Type B pancreatic cell (in vitro differentiated cells): ENCODE results near the gene FAM131A. TPM values are rescaled to one million over a fixed set of nuclear protein-coding genes. Genes with fewer than 3 reads are reported as not detected.

ENCODE experiments used
- DNase-seq: peaks from one replicate; pipeline ENCODE4 v3.0.0; 2021; ENCODE audit warnings: mixed read lengths; ENCODE audit not compliant: unreplicated experiment; ENCODE audit errors: extremely low spot score
- H3K27ac Mint-ChIP-seq: 2 replicates; pipeline ENCODE4 v1.8.0; 2021; ENCODE audit warnings: mild to moderate bottlenecking, mixed read lengths
- H3K27me3 Mint-ChIP-seq: 2 replicates; pipeline ENCODE4 v1.8.0; 2021; ENCODE audit warnings: mixed read lengths
- H3K36me3 Mint-ChIP-seq: 2 replicates; pipeline ENCODE4 v1.8.0; 2021; ENCODE audit warnings: mixed read lengths
- H3K4me1 Mint-ChIP-seq: one replicate; pipeline ENCODE4 v1.8.0; 2021; ENCODE audit warnings: mixed read lengths; ENCODE audit not compliant: unreplicated experiment
- H3K4me3 Mint-ChIP-seq: 2 replicates; pipeline ENCODE4 v1.8.0; 2021; ENCODE audit warnings: mild to moderate bottlenecking, mixed read lengths
- H3K9me3 Mint-ChIP-seq: 2 replicates; pipeline ENCODE4 v1.8.0; 2021; ENCODE audit warnings: mixed read lengths
- total RNA-seq: library from RNA; stranded (reverse); gene quantifications from 2 replicates; pipeline ENCODE4 v1.2.1, GENCODE V29; 2021; ENCODE audit warnings: low replicate concordance
- TF ChIP-seq, protein P1 (sequence below): fragments of 200-600 bp; sonication (generic); conservative IDR thresholded peaks from 2 replicates; pipeline ENCODE4 v1.5.0; 2021; ENCODE audit warnings: antibody characterized with exemption, mild to moderate bottlenecking

FAM131A gene
- total RNA-seq, 1 donor from 2014 or later: 18.3 TPM

DNA sequence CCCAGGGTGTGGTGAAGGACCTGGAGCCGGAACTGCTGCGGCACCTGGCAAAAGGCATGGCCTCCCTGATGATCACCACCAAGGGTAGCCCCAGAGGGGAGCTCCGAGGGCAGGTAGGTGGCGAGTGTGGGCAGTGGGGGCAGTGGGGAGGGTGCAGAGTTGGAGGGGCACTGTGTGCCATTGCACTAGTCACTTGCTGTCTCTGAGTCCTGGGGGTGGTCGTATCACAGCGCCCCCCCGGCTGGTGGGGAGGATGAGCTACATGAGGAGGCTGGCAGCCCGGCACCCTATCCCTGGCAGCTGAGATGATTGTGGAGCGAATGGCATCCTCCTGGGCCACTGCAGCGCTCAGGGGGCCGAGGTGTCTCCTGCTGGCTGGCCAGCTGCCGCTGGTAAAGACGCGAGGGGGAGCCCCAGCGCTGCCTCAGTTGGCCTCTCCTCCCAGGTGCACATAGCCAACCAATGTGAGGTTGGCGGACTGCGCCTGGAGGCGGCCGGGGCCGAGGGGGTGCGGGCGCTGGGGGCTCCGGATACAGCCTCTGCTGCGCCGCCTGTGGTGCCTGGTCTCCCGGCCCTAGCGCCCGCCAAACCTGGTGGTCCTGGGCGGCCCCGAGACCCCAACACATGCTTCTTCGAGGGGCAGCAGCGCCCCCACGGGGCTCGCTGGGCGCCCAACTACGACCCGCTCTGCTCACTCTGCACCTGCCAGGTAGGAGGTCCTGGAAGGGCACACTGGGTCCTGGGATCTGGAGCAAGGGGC, 48.8 kb downstream of the FAM131A start:
- H3K27ac Mint-ChIP-seq: no peak overlapping the region
- no peak overlapping the region for H3K4me3 Mint-ChIP-seq
- H3K27me3 Mint-ChIP-seq: peaks cover 27% of the 10 kb centered on the region
- no peaks in the 10 kb centered on the region for H3K9me3 Mint-ChIP-seq
- H3K36me3 Mint-ChIP-seq: no peaks in the 10 kb centered on the region
- TF ChIP-seq, protein P1, sequence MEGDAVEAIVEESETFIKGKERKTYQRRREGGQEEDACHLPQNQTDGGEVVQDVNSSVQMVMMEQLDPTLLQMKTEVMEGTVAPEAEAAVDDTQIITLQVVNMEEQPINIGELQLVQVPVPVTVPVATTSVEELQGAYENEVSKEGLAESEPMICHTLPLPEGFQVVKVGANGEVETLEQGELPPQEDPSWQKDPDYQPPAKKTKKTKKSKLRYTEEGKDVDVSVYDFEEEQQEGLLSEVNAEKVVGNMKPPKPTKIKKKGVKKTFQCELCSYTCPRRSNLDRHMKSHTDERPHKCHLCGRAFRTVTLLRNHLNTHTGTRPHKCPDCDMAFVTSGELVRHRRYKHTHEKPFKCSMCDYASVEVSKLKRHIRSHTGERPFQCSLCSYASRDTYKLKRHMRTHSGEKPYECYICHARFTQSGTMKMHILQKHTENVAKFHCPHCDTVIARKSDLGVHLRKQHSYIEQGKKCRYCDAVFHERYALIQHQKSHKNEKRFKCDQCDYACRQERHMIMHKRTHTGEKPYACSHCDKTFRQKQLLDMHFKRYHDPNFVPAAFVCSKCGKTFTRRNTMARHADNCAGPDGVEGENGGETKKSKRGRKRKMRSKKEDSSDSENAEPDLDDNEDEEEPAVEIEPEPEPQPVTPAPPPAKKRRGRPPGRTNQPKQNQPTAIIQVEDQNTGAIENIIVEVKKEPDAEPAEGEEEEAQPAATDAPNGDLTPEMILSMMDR: no peak
- peaks cover 4% of the 10 kb centered on the region for H3K4me1 Mint-ChIP-seq
- no peak for DNase-seq

DNA sequence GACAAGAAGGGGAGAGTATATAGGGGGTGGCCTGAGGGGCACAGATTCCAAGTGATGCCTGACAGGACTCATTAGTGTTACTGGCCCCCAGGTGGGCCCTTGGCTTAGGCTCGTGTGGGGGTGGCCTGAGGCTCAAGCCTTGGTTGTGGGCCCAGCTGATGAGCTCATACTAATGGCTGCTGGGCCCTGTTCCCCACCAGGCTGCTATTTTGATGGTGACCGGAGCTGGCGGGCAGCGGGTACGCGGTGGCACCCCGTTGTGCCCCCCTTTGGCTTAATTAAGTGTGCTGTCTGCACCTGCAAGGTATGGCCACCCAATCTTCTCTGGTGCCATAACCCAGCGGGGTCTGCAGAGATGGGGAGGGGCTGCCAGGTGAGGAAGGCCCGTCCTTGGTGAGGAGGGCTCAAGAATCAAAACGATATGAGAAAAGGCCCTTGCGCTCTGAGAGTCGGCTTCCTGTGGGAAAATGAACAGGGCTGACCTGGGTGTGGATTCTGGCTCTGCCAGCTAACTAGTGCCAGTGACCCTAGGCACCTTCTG, 49.8 kb downstream of the FAM131A start:
- H3K27me3 Mint-ChIP-seq: peaks cover 17% of the 10 kb centered on the region
- H3K4me1 Mint-ChIP-seq: peaks cover 4% of the 10 kb centered on the region
- TF ChIP-seq, protein P1: no peak
- no peak overlapping the region for H3K27ac Mint-ChIP-seq
- DNase-seq: no peak
- H3K4me3 Mint-ChIP-seq: no peak overlapping the region
- H3K36me3 Mint-ChIP-seq: no peaks in the 10 kb centered on the region
- no peaks in the 10 kb centered on the region for H3K9me3 Mint-ChIP-seq

DNA sequence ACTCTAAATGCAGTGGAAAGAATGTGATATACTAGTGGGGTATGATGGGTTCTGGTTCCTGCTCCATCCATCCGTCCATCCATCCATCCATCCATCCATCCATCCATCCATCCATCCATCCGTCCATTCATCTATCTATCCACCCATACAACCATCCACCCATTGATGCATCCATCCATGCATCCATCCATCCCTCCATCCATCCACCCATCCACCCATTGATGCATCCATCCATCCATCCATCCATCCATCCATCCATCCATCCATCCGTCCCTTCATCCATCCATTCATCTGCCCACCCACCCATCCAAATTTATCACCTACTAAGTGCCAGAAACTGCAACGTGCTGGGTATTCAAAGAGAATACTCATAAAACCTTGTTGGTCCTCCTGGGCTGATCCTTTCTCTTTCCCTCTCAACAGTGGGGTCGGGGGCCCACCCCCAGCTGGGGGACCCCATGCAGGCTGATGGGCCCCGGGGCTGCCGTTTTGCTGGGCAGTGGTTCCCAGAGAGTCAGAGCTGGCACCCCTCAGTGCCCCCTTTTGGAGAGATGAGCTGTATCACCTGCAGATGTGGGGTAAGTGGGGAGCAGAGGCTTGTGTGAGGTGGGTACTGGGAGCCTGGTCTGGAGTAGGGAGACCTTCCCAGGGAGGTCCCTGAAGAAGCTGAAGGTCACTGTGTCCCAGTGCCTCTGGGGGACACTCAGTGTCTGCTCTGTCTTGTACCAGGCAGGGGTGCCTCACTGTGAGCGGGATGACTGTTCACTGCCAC, 51.0 kb downstream of the FAM131A start:
- H3K4me1 Mint-ChIP-seq: peaks cover 4% of the 10 kb centered on the region
- H3K36me3 Mint-ChIP-seq: no peaks in the 10 kb centered on the region
- H3K27ac Mint-ChIP-seq: no peak overlapping the region
- no peak overlapping the region for H3K4me3 Mint-ChIP-seq
- peaks cover 10% of the 10 kb centered on the region for H3K27me3 Mint-ChIP-seq
- DNase-seq: no peak
- H3K9me3 Mint-ChIP-seq: no peaks in the 10 kb centered on the region
- TF ChIP-seq, protein P1: no peak

DNA sequence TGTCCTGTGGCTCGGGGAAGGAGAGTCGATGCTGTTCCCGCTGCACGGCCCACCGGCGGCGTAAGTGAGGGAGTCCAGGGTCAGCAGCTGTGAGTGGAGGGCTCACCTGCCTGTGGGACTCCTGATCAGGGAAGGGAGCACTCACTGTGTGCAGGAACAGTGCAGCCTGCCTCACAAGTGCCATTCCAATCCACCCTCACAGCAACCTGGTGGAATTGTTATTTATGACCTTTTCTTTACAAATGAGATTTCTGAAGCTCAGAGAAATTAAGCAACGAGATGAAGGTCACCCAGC, 51.5 kb downstream of the FAM131A start:
- Mint-ChIP-seq H3K4me3 (no peak overlapping the region), H3K36me3 (no peaks in the 10 kb centered on the region), H3K9me3 (no peaks in the 10 kb centered on the region), H3K4me1 (peaks cover 4% of the 10 kb centered on the region), H3K27me3 (peaks cover 10% of the 10 kb centered on the region), H3K27ac (no peak overlapping the region)
- DNase-seq: no peak
- TF ChIP-seq, protein P1: no peak

DNA sequence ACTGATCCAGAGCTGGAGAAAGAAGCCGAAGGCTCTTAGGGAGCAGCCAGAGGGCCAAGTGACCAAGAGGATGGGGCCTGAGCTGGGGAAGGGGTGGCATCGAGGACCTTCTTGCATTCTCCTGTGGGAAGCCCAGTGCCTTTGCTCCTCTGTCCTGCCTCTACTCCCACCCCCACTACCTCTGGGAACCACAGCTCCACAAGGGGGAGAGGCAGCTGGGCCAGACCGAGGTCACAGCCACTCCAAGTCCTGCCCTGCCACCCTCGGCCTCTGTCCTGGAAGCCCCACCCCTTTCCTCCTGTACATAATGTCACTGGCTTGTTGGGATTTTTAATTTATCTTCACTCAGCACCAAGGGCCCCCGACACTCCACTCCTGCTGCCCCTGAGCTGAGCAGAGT, 52.0 kb downstream of the FAM131A start:
- no peak overlapping the region for H3K27ac Mint-ChIP-seq
- TF ChIP-seq, protein P1: no peak
- no peak for DNase-seq
- H3K27me3 Mint-ChIP-seq: peaks cover 5% of the 10 kb centered on the region
- no peak overlapping the region for H3K4me3 Mint-ChIP-seq
- no peaks in the 10 kb centered on the region for H3K9me3 Mint-ChIP-seq
- no peaks in the 10 kb centered on the region for H3K36me3 Mint-ChIP-seq
- H3K4me1 Mint-ChIP-seq: peaks cover 4% of the 10 kb centered on the region
